AG09309 (cell line): ENCODE data around the gene DCTN2.
A peak's percentile ranks its signal among the peaks of the same experiment; 100 is the strongest.

ENCODE experiments used
- DNase-seq: peaks from one replicate; pipeline ENCODE4 v3.0.0-alpha.2; 2010; ENCODE audit warnings: low read depth
- H3K4me3 ChIP-seq: 2 replicates; pipeline ENCODE4 v1.5.1; 2011; ENCODE audit warnings: mild to moderate bottlenecking, low read depth, low read length, moderate library complexity; ENCODE audit not compliant: control insufficient read depth
- TF ChIP-seq, protein P1 (sequence below): IDR thresholded peaks from 2 replicates; pipeline ENCODE4 v1.5.1; 2011; ENCODE audit warnings: mild to moderate bottlenecking, low read depth, low read length, inconsistent platforms; ENCODE audit not compliant: insufficient read depth, control insufficient read depth; ENCODE audit errors: missing control alignments

The DCTN2 gene

DNA sequence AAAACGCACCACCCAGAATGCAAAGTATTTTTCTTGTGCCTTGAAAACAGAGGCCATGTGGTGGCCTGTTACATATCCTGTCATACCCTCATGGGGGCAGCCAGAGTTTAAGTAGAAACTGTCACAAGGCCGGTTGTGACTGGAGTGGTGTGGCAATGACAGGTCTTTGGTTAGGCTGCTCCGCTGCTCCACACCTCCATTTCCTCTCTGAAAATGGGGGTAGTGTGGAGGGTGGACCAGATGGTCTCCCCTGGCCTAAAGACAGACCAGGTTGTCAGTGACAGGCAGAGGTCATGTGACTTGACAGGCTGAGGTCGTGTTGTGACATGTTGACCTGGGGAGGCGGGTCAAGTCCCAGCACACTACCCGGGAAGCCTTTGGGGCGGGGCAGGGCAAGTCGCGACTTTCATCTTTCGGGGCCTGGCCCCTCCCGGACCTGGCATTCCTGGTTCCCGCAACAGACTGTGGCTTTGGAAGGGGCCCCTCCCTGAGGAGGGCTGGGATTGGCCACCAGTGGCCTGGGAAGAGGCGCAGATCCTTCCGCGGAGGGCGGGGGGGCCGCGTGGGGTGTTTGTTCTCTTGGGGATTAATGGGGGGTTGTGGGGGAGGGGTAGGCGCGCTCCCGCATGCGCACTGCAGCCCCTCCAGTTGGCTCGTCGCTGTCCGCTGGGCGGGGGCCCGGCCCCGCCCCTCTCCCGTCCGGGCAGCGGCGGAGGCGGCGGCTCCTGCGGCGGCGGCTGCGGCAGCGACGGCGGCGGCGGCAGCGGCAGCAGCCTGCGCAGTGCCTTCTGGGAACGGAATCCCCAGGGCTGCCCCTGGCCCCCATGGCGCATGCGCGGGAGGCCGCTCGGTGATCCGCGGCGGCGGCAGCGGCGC, 24.7 kb downstream of the DCTN2 start, which contains the start of gene MBD6:
Gene MBD6 (plus strand): TSS at position 814 of the 876 bp plus-strand sequence. CDS start 1,480 bp downstream, outside the sequence.
- H3K4me3 ChIP-seq, result peak within 1 kb of the TSS; percentile 94
- TF ChIP-seq, protein P1, sequence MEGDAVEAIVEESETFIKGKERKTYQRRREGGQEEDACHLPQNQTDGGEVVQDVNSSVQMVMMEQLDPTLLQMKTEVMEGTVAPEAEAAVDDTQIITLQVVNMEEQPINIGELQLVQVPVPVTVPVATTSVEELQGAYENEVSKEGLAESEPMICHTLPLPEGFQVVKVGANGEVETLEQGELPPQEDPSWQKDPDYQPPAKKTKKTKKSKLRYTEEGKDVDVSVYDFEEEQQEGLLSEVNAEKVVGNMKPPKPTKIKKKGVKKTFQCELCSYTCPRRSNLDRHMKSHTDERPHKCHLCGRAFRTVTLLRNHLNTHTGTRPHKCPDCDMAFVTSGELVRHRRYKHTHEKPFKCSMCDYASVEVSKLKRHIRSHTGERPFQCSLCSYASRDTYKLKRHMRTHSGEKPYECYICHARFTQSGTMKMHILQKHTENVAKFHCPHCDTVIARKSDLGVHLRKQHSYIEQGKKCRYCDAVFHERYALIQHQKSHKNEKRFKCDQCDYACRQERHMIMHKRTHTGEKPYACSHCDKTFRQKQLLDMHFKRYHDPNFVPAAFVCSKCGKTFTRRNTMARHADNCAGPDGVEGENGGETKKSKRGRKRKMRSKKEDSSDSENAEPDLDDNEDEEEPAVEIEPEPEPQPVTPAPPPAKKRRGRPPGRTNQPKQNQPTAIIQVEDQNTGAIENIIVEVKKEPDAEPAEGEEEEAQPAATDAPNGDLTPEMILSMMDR, result no peak
- DNase-seq, result peak; percentile 80

DNA sequence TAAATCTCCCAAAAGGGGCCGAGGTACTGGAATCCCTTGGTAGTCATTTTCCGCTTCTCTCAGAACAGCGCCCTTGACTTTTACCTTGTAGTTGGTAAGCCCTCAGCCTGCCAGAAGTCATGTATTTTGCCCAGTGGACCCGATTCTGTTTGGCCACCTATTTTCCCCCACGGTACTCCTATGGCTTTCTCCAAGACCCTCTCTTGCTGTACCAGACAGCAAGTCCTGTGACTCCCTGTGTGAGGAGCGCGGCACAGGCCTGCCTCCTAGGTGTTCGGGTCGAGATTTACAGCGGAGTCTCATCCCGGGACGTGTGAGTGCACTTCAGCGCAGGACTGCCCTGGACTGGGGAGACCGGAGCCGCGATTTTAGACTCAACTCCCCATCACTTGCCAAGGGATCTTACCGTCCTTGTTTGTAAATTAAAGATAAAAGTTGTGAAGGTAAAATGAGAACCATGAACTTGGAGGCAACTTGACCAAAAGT, 25.4 kb downstream of the DCTN2 start:
- TF ChIP-seq, protein P1, result no peak
- no peak overlapping the region for H3K4me3 ChIP-seq
- DNase-seq, result no peak

DNA sequence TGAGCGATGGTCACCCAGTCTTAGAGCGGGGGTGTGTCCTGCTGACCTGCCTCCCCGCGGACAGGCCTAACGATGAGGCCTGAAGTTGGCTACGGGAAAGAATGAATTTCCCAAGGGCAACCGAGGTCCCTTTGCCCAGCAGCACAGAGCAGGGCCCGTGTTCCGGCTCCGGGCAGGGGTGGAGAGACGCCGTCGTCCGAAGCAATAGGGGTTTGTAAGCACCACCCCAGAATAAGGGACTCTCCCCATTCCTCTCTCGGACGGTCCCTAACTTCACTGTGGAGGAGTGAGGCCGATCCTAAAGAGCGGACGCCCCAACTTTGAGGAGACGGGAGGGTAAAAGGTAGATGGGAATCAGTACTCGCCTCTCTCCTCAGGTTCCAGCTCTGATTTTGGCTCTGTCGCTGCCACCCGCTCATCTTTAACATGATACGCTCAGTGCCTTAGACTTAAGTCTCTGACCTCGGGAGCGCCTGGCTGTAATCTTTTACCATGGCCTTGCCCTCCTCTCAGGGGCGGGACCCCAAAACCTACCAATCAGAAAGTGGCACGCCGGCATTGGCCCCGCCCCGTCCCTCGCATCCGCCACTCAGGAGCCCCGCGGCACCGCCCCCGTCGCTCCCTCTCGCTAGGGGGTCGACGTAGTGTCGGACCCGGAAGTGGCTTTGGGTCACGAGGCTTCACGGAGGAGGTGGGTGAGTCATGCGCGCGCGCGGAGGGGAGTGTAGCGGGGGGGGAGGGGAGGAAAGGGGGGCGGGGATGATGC, 26.8 kb downstream of the DCTN2 start, which contains the start of gene DDIT3:
Gene DDIT3 (minus strand): TSS at position 462 of the 766 bp plus-strand sequence. CDS start 3,108 bp downstream, outside the sequence.
- TF ChIP-seq, protein P1, result no peak
- H3K4me3 ChIP-seq, result peak within 1 kb of the TSS; percentile 97
- peak; percentile 92 for DNase-seq

DNA sequence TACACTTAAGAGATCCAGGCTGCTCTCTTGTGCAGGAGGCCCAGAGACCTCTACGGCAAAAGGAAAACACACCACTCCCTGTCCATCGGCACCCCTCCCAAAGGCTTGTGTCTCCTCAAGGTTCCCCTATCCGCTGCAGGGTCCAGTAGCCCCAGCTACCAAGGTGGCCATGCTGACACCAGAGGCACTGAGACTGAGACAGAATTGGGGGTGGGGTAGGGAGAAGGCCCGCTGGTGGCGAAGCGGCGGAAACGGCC, 27.3 kb downstream of the DCTN2 start:
- peak overlapping the region; percentile 97 for H3K4me3 ChIP-seq
- no peak for DNase-seq
- TF ChIP-seq, protein P1, result no peak

DNA sequence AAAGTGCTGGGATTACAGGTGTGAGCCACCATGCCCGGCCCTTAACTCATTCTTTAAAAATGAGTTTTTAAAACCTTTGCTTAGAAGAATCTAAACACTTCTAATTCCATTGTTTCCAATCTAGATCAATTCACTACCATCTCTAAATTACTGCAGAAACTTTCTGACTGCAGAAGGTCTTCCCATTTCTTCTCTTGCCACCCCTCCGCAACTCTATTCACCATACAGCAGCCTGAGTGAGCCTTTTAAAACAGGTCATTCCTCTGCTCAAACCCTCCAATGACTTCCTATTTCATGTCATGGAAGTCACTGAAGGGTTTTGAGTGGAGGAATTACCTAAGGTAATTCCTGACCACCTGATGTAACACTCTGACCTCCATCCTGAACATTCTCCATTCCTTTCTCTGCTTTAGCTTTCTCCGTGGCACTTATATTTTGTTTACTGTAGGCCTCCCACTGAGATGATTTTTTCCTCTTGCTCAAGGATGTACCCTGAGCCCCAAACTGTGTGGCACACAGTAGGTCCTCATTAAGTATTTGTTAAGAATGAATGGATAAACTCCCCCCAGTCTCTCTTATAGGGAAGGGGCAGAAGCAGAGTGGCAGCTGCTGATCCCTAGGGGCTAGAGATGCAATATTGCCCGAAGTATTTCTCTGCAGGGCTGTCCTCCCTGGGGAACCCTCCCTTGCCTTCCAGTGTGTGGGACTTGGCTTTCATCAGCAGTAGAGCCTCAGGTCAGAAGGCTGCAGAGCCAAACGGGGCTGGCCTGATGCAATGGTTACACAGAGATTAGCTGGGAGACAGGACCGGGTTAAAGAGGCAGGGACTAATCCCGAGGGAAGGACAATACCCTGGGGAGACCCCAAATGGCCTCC, 27.8 kb downstream of the DCTN2 start:
- peak overlapping the region; percentile 97 for H3K4me3 ChIP-seq
- TF ChIP-seq, protein P1, result no peak
- no peak for DNase-seq
